ENCODE results near the gene ZSWIM4. TPM values are rescaled to one million over a fixed set of nuclear protein-coding genes. Genes with fewer than 3 reads are reported as not detected.

The ZSWIM4 gene
- total RNA-seq, 1 donor from 2014 or later = 2.6 TPM

GRCh38 chr19:13781547-13781946 lies 13.7 kb upstream of the ZSWIM4 start:
- Histone ChIP-seq H3K9me3 (replicated peaks) (no peaks in the 10 kb centered on the region), H3K4me3 (no peak overlapping the region), H3K27me3 (ENCODE audit: low read depth) (no peaks in the 10 kb centered on the region), H3K36me3 (peaks cover 28% of the 10 kb centered on the region), H3K4me1 (peaks cover 27% of the 10 kb centered on the region), H3K27ac (replicated peaks) (peak overlapping the region; percentile 72)
- DNase-seq = peak; percentile 72
- intact Hi-C loops (cut with micrococcal nuclease) = loop anchor here (10.0 kb wide), 1 partner anchor 83 kb away; no protein-coding TSS in a partner anchor
- no peak for TF ChIP-seq CTCF (IDR thresholded peaks at IDR 0.05; ENCODE audit: borderline replicate concordance)

GRCh38 chr19:13782537-13782936 lies 12.7 kb upstream of the ZSWIM4 start:
- intact Hi-C loops (cut with micrococcal nuclease) = loop anchor here (10.0 kb wide), 1 partner anchor 82 kb away; no protein-coding TSS in a partner anchor
- TF ChIP-seq CTCF (IDR thresholded peaks at IDR 0.05; ENCODE audit: borderline replicate concordance) = no peak
- Histone ChIP-seq H3K4me1 (peaks cover 25% of the 10 kb centered on the region), H3K9me3 (replicated peaks) (no peaks in the 10 kb centered on the region), H3K27ac (replicated peaks) (no peak overlapping the region), H3K4me3 (no peak overlapping the region), H3K36me3 (peaks cover 20% of the 10 kb centered on the region), H3K27me3 (ENCODE audit: low read depth) (no peaks in the 10 kb centered on the region)
- no peak for DNase-seq

DNA sequence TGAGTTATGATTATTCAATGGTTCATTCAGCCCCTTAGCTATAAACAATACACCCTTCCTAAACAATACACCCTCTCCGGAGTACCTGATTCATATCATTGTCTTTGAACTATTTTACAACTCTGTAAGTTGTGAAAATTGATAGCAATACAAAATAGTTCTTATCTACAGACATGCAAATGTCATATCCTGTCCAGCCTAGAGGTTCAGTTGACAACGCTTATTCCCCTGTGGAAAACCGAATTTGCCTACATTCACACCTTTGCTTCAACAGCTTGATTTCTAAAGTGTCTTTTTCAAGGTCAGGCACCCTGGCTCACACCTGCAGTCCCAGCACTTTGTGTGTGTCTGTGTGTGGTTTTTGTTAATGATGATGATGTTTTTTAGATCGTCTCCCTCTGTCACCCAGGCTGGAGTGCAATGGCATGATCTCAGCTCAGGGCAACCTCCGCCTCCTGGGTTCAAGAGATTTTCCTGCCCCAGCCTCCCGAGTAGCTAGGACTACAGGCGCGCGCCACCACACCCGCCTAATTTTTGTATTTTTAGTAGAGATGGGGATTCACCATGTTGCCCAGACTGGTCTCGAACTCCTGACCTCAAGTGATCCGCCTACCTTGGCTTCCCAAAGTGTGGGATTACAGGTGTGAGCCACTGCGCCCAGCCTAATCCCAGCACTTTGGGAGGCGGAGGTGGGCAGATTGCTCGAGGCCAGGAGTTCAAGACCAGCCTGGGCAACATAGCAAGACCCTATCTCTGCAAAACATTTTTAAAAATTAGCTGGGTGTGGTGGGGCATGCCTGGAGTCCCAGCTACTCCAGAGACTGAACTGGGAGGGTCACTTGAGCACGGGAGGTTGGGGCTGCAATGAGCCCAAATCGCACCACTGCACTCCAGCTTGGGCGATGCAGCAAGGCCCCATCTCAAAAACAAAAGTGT lies 11.4 kb upstream of the ZSWIM4 start:
- intact Hi-C loops (cut with micrococcal nuclease) = loop anchor here (10.0 kb wide), 1 partner anchor 81 kb away; no protein-coding TSS in a partner anchor
- Histone ChIP-seq H3K4me3 (no peak overlapping the region), H3K36me3 (peaks cover 7% of the 10 kb centered on the region), H3K4me1 (peaks cover 32% of the 10 kb centered on the region), H3K27me3 (ENCODE audit: low read depth) (no peaks in the 10 kb centered on the region), H3K27ac (replicated peaks) (no peak overlapping the region), H3K9me3 (replicated peaks) (no peaks in the 10 kb centered on the region)
- no peak for TF ChIP-seq CTCF (IDR thresholded peaks at IDR 0.05; ENCODE audit: borderline replicate concordance)
- no peak for DNase-seq

DNA sequence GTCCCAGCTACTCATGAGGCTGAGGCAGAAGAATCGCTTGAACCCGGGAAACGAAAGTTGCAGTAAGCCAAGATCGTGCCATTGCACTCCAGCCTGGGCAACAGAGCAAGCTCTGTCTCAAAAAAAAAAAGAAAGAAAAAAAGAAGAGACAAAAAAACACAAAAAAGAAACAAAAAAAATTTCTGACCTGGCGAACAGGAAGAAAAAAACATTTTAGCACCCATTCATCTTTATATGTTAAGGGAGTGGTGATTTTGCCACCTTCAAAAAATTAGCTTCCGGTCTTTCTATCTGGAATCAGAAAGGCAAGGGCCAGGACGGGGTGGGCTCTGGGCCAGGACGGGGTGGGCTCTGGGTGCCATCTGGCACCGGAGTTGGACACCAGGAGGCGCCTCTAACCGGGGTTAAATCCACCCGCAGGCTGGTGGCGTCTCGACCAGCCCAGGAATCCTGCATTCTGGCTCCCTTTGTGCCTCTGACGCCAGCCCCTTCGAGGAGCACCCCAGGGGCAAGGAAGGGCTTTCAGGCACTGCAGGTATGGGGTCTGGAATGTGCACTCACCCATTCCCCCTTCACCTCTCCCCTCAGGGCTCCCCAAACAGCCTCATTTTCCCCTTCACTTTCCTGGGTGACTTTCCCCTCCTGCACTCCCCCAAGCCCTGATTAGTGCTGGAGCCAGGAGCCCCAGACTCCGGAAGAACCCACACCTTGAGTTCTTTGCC lies 10.4 kb upstream of the ZSWIM4 start:
- intact Hi-C loops (cut with micrococcal nuclease) = loop anchor here (10.0 kb wide), 1 partner anchor 80 kb away; no protein-coding TSS in a partner anchor
- H3K36me3 ChIP-seq = no peaks in the 10 kb centered on the region
- peaks cover 32% of the 10 kb centered on the region for H3K4me1 ChIP-seq
- H3K27ac ChIP-seq (replicated peaks) = peak overlapping the region; percentile 19
- H3K9me3 ChIP-seq (replicated peaks) = no peaks in the 10 kb centered on the region
- peak; percentile 74 for TF ChIP-seq CTCF (IDR thresholded peaks at IDR 0.05; ENCODE audit: borderline replicate concordance)
- H3K4me3 ChIP-seq = no peak overlapping the region
- peak; percentile 71 for DNase-seq
- no peaks in the 10 kb centered on the region for H3K27me3 ChIP-seq (ENCODE audit: low read depth)

DNA sequence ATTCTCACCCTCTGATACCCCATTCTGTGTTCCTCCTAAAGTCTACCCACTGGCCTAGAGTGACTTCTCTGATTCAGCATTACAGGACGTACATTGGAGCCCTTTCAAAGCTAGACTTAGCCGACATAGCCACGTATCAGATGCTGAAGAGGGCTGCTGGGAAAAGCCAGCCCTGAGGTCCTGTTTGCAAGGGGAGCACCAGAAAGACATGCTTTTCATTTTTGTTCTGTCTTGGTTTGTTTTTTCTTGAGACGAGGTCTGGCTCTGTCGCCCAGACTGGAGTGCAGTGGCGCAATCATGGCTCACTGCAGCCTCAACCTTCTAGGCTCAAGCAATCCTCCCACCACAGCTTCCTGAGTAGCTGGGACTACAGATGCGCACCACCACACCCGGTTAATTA lies 6.3 kb upstream of the ZSWIM4 start:
- intact Hi-C loops (cut with micrococcal nuclease) = loop anchor here (10.0 kb wide), 1 partner anchor 76 kb away; no protein-coding TSS in a partner anchor
- no peaks in the 10 kb centered on the region for H3K27me3 ChIP-seq (ENCODE audit: low read depth)
- H3K27ac ChIP-seq (replicated peaks) = peak overlapping the region; percentile 80
- peaks cover 19% of the 10 kb centered on the region for H3K4me1 ChIP-seq
- DNase-seq = no peak
- no peak for TF ChIP-seq CTCF (IDR thresholded peaks at IDR 0.05; ENCODE audit: borderline replicate concordance)
- H3K9me3 ChIP-seq (replicated peaks) = no peaks in the 10 kb centered on the region
- no peaks in the 10 kb centered on the region for H3K36me3 ChIP-seq
- H3K4me3 ChIP-seq = no peak overlapping the region

All from left ventricle myocardium inferior (tissue), 1 donor.